ENCODE measurements around the gene MTCH2. TPM values are rescaled to one million over a fixed set of nuclear protein-coding genes. Genes with fewer than 3 reads are reported as not detected.

MTCH2 gene
- total RNA-seq, 2 experiments from 2014 or later: 11.8 to 12.7 TPM

GRCh38 chr11:47631473-47631872 lies 10.9 kb downstream of the MTCH2 start:
- Histone ChIP-seq H3K9me3 (ENCODE audit: control insufficient read depth in 1 of 2, insufficient read depth in 1 of 2, low read length in 2 of 2) (no peaks in the 10 kb centered on the region), H3K27ac (ENCODE audit: low read depth in 1 of 2, low read length in 2 of 2) (no peak overlapping the region), H3K36me3 (ENCODE audit: insufficient read depth, low read length) (peaks cover 55% of the 10 kb centered on the region), H3K4me1 (ENCODE audit: insufficient read depth, low read length) (no peaks in the 10 kb centered on the region), H3K4me3 (ENCODE audit: low read length) (no peak overlapping the region), H3K27me3 (ENCODE audit: control insufficient read depth in 1 of 2, insufficient read depth in 2 of 2, low read length in 2 of 2) (no peaks in the 10 kb centered on the region)
- no peak overlapping the region for H3K27ac Mint-ChIP-seq
- H3K4me3 Mint-ChIP-seq: no peak overlapping the region
- DNase-seq (no peak), ATAC-seq (ENCODE audit: poor library complexity) (no peak)
- no peaks in the 10 kb centered on the region for H3K4me1 Mint-ChIP-seq (ENCODE audit: low read depth)
- intact Hi-C loops (cut with DNase I, micrococcal nuclease): no loop called here
- TF ChIP-seq, protein P1, sequence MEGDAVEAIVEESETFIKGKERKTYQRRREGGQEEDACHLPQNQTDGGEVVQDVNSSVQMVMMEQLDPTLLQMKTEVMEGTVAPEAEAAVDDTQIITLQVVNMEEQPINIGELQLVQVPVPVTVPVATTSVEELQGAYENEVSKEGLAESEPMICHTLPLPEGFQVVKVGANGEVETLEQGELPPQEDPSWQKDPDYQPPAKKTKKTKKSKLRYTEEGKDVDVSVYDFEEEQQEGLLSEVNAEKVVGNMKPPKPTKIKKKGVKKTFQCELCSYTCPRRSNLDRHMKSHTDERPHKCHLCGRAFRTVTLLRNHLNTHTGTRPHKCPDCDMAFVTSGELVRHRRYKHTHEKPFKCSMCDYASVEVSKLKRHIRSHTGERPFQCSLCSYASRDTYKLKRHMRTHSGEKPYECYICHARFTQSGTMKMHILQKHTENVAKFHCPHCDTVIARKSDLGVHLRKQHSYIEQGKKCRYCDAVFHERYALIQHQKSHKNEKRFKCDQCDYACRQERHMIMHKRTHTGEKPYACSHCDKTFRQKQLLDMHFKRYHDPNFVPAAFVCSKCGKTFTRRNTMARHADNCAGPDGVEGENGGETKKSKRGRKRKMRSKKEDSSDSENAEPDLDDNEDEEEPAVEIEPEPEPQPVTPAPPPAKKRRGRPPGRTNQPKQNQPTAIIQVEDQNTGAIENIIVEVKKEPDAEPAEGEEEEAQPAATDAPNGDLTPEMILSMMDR (IDR thresholded peaks at IDR 0.05): no peak
- H3K27me3 Mint-ChIP-seq: no peaks in the 10 kb centered on the region
- CTCF ChIA-PET: no interaction called here
- POLR2A ChIA-PET: no interaction called here
- H3K9me3 Mint-ChIP-seq: no peaks in the 10 kb centered on the region
- H3K36me3 Mint-ChIP-seq (ENCODE audit: low read depth): peaks cover 82% of the 10 kb centered on the region

GRCh38 chr11:47628026-47628425 lies 14.3 kb downstream of the MTCH2 start:
- DNase-seq (no peak), ATAC-seq (ENCODE audit: poor library complexity) (no peak)
- Mint-ChIP-seq H3K9me3 (no peaks in the 10 kb centered on the region), H3K36me3 (ENCODE audit: low read depth) (peaks cover 82% of the 10 kb centered on the region), H3K4me3 (no peak overlapping the region), H3K27me3 (no peaks in the 10 kb centered on the region), H3K27ac (no peak overlapping the region), H3K4me1 (ENCODE audit: low read depth) (no peaks in the 10 kb centered on the region)
- Histone ChIP-seq H3K9me3 (ENCODE audit: control insufficient read depth in 1 of 2, insufficient read depth in 1 of 2, low read length in 2 of 2) (no peaks in the 10 kb centered on the region), H3K27me3 (ENCODE audit: control insufficient read depth in 1 of 2, insufficient read depth in 2 of 2, low read length in 2 of 2) (no peaks in the 10 kb centered on the region), H3K4me1 (ENCODE audit: insufficient read depth, low read length) (no peaks in the 10 kb centered on the region), H3K27ac (ENCODE audit: low read depth in 1 of 2, low read length in 2 of 2) (no peak overlapping the region), H3K36me3 (ENCODE audit: insufficient read depth, low read length) (peaks cover 63% of the 10 kb centered on the region), H3K4me3 (ENCODE audit: low read length) (no peak overlapping the region)
- ChIA-PET POLR2A (interaction anchor here (0.5 kb wide), 1 partner anchor 286 kb away, joined by 4 read pairs; no protein-coding TSS in a partner anchor), CTCF (no interaction called here)
- TF ChIP-seq, protein P1 (IDR thresholded peaks at IDR 0.05): no peak
- intact Hi-C loops (cut with DNase I, micrococcal nuclease): no loop called here

DNA sequence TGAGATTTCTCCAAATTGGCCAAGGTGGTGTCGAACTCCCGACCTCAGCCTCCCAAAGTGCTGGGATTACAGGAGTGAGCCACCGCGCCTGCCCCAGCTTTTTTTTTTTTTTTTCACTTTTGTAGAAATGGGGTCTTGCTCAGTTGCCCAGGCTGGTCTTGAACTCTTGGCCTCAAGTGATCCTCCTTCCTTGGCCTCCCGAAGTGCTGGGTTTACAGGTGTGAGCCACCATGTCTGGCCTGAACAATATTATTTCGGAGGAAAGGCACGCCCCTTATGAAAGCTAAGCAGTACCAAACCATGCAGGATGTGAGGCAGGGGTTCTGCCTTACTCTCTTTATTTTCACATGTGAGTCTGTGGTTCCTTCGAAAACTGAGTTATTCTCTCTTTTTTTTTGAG lies 16.1 kb downstream of the MTCH2 start:
- ATAC-seq (ENCODE audit: poor library complexity): no peak
- CTCF ChIA-PET: no interaction called here
- Histone ChIP-seq H3K27me3 (ENCODE audit: control insufficient read depth in 1 of 2, insufficient read depth in 2 of 2, low read length in 2 of 2) (no peaks in the 10 kb centered on the region), H3K36me3 (ENCODE audit: insufficient read depth, low read length) (peaks cover 80% of the 10 kb centered on the region), H3K27ac (ENCODE audit: low read depth in 1 of 2, low read length in 2 of 2) (no peak overlapping the region), H3K9me3 (ENCODE audit: control insufficient read depth in 1 of 2, insufficient read depth in 1 of 2, low read length in 2 of 2) (no peaks in the 10 kb centered on the region), H3K4me1 (ENCODE audit: insufficient read depth, low read length) (no peaks in the 10 kb centered on the region), H3K4me3 (ENCODE audit: low read length) (no peak overlapping the region)
- H3K36me3 Mint-ChIP-seq (ENCODE audit: low read depth): peaks cover 83% of the 10 kb centered on the region
- DNase-seq: no peak
- H3K27me3 Mint-ChIP-seq: no peaks in the 10 kb centered on the region
- intact Hi-C loops (cut with DNase I, micrococcal nuclease): no loop called here
- H3K4me1 Mint-ChIP-seq (ENCODE audit: low read depth): no peaks in the 10 kb centered on the region
- POLR2A ChIA-PET: no interaction called here
- no peaks in the 10 kb centered on the region for H3K9me3 Mint-ChIP-seq
- no peak overlapping the region for H3K27ac Mint-ChIP-seq
- TF ChIP-seq, protein P1 (IDR thresholded peaks at IDR 0.05): no peak
- H3K4me3 Mint-ChIP-seq: no peak overlapping the region

Measured in CD4-positive, alpha-beta T cell (primary cell).